Body of pancreas (tissue), 4 donors: Measurements from ENCODE around the gene PDE9A.
"Not testable (repeated sequence)": the region's sequence is repeated elsewhere in the genome, so short reads cannot be mapped to it uniquely, and the experiment has no call there.

ENCODE experiments used
- CTCF ChIP-seq, 7 experiments: fragments of 450-650 bp in 4 of 7; fragments of 200-600 bp in 3 of 7; sonication (generic) in 3 of 7; IDR thresholded peaks; one replicate each; pipeline ENCODE4 v1.5.1; 2016 to 2019; ENCODE audit warnings: antibody characterized with exemption in 7 of 7
- POLR2A ChIP-seq, 3 donors: fragments of 450-650 bp; IDR thresholded peaks; one replicate each; pipeline ENCODE4 v1.6.1; 2016; ENCODE audit warnings: antibody characterized with exemption in 3 of 3, mild to moderate bottlenecking in 2 of 3

DNA sequence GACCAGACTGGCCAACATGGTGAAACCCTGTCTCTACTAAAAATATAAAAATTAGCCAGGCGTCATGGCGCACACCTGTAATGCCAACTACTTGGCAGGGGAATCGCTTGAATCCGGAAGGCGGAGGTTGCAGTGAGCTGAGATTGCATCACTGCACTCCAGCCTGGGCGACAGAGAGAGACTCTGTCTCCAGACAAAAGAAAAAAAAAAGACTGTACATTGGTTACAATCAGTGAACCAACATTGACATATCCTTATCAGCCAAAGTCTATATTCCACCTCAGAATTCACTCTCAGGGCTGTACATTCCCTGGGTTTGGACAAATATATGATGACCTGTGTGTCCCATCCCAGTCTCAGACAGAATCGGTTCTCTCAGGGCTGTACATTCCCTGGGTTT, 62.0 kb downstream of the PDE9A start:
- TF ChIP-seq POLR2A, CTCF (IDR thresholded peaks at IDR 0.05): not testable (repeated sequence)
